GM18508 (cell line): ENCODE measurements around the gene SLC11A2.

ENCODE experiments used
- ATAC-seq: cut with Tn5 transposase; IDR thresholded peaks from one replicate; pipeline ENCODE4 v1.9.1; 2021; ENCODE audit warnings: moderate number of reproducible peaks; ENCODE audit not compliant: insufficient read depth, unreplicated experiment

Gene SLC11A2

GRCh38 chr12:51025836-51026638, at the start of gene SLC11A2:
TSS of gene SLC11A2 (minus strand) at chr12:51026384. CDS start at chr12:51010728, 15,656 bp downstream.
- ATAC-seq = peak; percentile 43

GRCh38 chr12:51075390-51075789, 49.2 kb upstream of the SLC11A2 start:
- no peak for ATAC-seq

- no peak for ATAC-seq
Measured at GRCh38 chr12:51071663-51072062, 45.5 kb upstream of the SLC11A2 start.

GRCh38 chr12:51070004-51070403, 43.8 kb upstream of the SLC11A2 start:
- ATAC-seq = no peak

- no peak for ATAC-seq
Measured at GRCh38 chr12:51067771-51068170, 41.6 kb upstream of the SLC11A2 start.

GRCh38 chr12:51067229-51067628, 41.0 kb upstream of the SLC11A2 start:
- no peak for ATAC-seq

GRCh38 chr12:51065530-51065929, 39.3 kb upstream of the SLC11A2 start:
- no peak for ATAC-seq

- no peak for ATAC-seq
Measured at GRCh38 chr12:51062631-51063397, 36.6 kb upstream of the SLC11A2 start.

GRCh38 chr12:51059086-51059485, 32.9 kb upstream of the SLC11A2 start:
- ATAC-seq = no peak

- ATAC-seq = no peak
Measured at GRCh38 chr12:51056242-51056641, 30.1 kb upstream of the SLC11A2 start.

GRCh38 chr12:51055060-51055459, 28.9 kb upstream of the SLC11A2 start:
- ATAC-seq = no peak

- ATAC-seq = no peak
Measured at GRCh38 chr12:51051787-51052186, 25.6 kb upstream of the SLC11A2 start.

- ATAC-seq = no peak
Measured at GRCh38 chr12:51049525-51049924, 23.3 kb upstream of the SLC11A2 start.

GRCh38 chr12:51048661-51049251, 22.6 kb upstream of the SLC11A2 start:
- no peak for ATAC-seq

- ATAC-seq = peak; percentile 88
Measured at GRCh38 chr12:51047655-51048540, 21.7 kb upstream of the SLC11A2 start, which contains the start of gene LETMD1. TSS of gene LETMD1 (plus strand) at chr12:51048327. CDS start at chr12:51048357, 30 bp downstream.

- ATAC-seq = no peak
Measured at GRCh38 chr12:51036279-51036678, 10.1 kb upstream of the SLC11A2 start.

GRCh38 chr12:51033457-51034089, 7.4 kb upstream of the SLC11A2 start:
- no peak for ATAC-seq

GRCh38 chr12:51033048-51033447, 6.9 kb upstream of the SLC11A2 start:
- no peak for ATAC-seq

GRCh38 chr12:51028813-51029150, 2.6 kb upstream of the SLC11A2 start:
- no peak for ATAC-seq
